HG02938 (cell line): Measurements from ENCODE around the gene GPR61.

Experiments
- ATAC-seq: cut with Tn5 transposase; IDR thresholded peaks from one replicate; pipeline ENCODE4 v1.9.1; 2021; ENCODE audit warnings: mild to moderate bottlenecking, moderate library complexity; ENCODE audit not compliant: unreplicated experiment

The GPR61 gene

GRCh38 chr1:109567877-109568672 lies 28.4 kb downstream of the GPR61 start:
- no peak for ATAC-seq

GRCh38 chr1:109569323-109569722 lies 29.7 kb downstream of the GPR61 start:
- ATAC-seq = no peak

- no peak for ATAC-seq
Observed at GRCh38 chr1:109570414-109570813, 30.7 kb downstream of the GPR61 start.

- no peak for ATAC-seq
Observed at GRCh38 chr1:109573785-109574184, 34.1 kb downstream of the GPR61 start.

GRCh38 chr1:109578947-109579443 lies 39.3 kb downstream of the GPR61 start:
- ATAC-seq = no peak

- ATAC-seq = no peak
Observed at GRCh38 chr1:109579491-109579890, 39.8 kb downstream of the GPR61 start.

GRCh38 chr1:109582021-109582420 lies 42.3 kb downstream of the GPR61 start:
- ATAC-seq = no peak

- no peak for ATAC-seq
Observed at GRCh38 chr1:109584766-109585165, 45.1 kb downstream of the GPR61 start.

- ATAC-seq = no peak
Observed at GRCh38 chr1:109586055-109586454, 46.4 kb downstream of the GPR61 start.

GRCh38 chr1:109589177-109589576 lies 49.5 kb downstream of the GPR61 start:
- no peak for ATAC-seq

GRCh38 chr1:109589679-109590078 lies 50.0 kb downstream of the GPR61 start:
- no peak for ATAC-seq

- no peak for ATAC-seq
Observed at GRCh38 chr1:109592916-109593315, 53.2 kb downstream of the GPR61 start.

- no peak for ATAC-seq
Observed at GRCh38 chr1:109595531-109595930, 55.9 kb downstream of the GPR61 start.
